ENCODE measurements around the gene C17orf67.

C17orf67 gene

GRCh38 chr17:56833809-56834379 lies at the start of gene C17orf67, which contains the start of gene DGKE:
Gene C17orf67 (minus strand): TSS chr17:56833920. CDS start chr17:56815810, 18,110 bp downstream.
Gene DGKE (plus strand): TSS chr17:56834151. CDS start chr17:56834796, 645 bp downstream.
- peak within 1 kb of the TSS; percentile 88 to 90 (median 90) for H3K4me3 Mint-ChIP-seq
- H3K27ac Mint-ChIP-seq = peak within 1 kb of the TSS in 2 of 3 experiments; percentile 37 to 50
- H3K9me3 Mint-ChIP-seq = no peaks in the 10 kb centered on the region
- peaks cover 28% of the 10 kb centered on the region for H3K4me1 Mint-ChIP-seq
- no peak for TF ChIP-seq CTCF (IDR thresholded peaks at IDR 0.05; ENCODE audit: unreplicated experiment in 3 of 3)
- peaks cover 10% of the 10 kb centered on the region for H3K27me3 Mint-ChIP-seq (ENCODE audit: low read depth)
- H3K36me3 Mint-ChIP-seq (ENCODE audit: low read depth) = peaks cover 17% of the 10 kb centered on the region

- Mint-ChIP-seq H3K36me3 (ENCODE audit: low read depth) (peaks cover 10% of the 10 kb centered on the region), H3K9me3 (peaks cover 12% of the 10 kb centered on the region), H3K27me3 (ENCODE audit: low read depth) (no peaks in the 10 kb centered on the region), H3K4me3 (no peak overlapping the region), H3K27ac (no peak overlapping the region), H3K4me1 (peaks cover 4% of the 10 kb centered on the region)
- no peak for TF ChIP-seq CTCF (IDR thresholded peaks at IDR 0.05; ENCODE audit: unreplicated experiment in 3 of 3)
Observed at GRCh38 chr17:56881685-56882295, 48.1 kb upstream of the C17orf67 start.

GRCh38 chr17:56880571-56880970 lies 46.9 kb upstream of the C17orf67 start:
- Mint-ChIP-seq H3K4me1 (peaks cover 4% of the 10 kb centered on the region), H3K36me3 (ENCODE audit: low read depth) (peaks cover 4% of the 10 kb centered on the region), H3K27ac (no peak overlapping the region), H3K9me3 (peaks cover 7% of the 10 kb centered on the region), H3K27me3 (ENCODE audit: low read depth) (no peaks in the 10 kb centered on the region), H3K4me3 (no peak overlapping the region)
- no peak for TF ChIP-seq CTCF (IDR thresholded peaks at IDR 0.05; ENCODE audit: unreplicated experiment in 3 of 3)

- Mint-ChIP-seq H3K9me3 (peaks cover 7% of the 10 kb centered on the region), H3K4me1 (peaks cover under 1% of the 10 kb centered on the region), H3K36me3 (ENCODE audit: low read depth) (peaks cover under 1% of the 10 kb centered on the region), H3K4me3 (no peak overlapping the region), H3K27ac (no peak overlapping the region), H3K27me3 (ENCODE audit: low read depth) (no peaks in the 10 kb centered on the region)
- TF ChIP-seq CTCF (IDR thresholded peaks at IDR 0.05; ENCODE audit: unreplicated experiment in 3 of 3) = no peak
Observed at GRCh38 chr17:56880133-56880532, 46.4 kb upstream of the C17orf67 start.

- no peaks in the 10 kb centered on the region for H3K36me3 Mint-ChIP-seq (ENCODE audit: low read depth)
- no peak overlapping the region for H3K27ac Mint-ChIP-seq
- H3K4me3 Mint-ChIP-seq = no peak overlapping the region
- no peaks in the 10 kb centered on the region for H3K27me3 Mint-ChIP-seq (ENCODE audit: low read depth)
- H3K9me3 Mint-ChIP-seq = peaks cover 7% of the 10 kb centered on the region
- no peaks in the 10 kb centered on the region for H3K4me1 Mint-ChIP-seq
- no peak for TF ChIP-seq CTCF (IDR thresholded peaks at IDR 0.05; ENCODE audit: unreplicated experiment in 3 of 3)
Observed at GRCh38 chr17:56879280-56879679, 45.6 kb upstream of the C17orf67 start.

GRCh38 chr17:56876766-56877179 lies 43.1 kb upstream of the C17orf67 start:
- H3K27ac Mint-ChIP-seq = no peak overlapping the region
- no peaks in the 10 kb centered on the region for H3K4me1 Mint-ChIP-seq
- no peaks in the 10 kb centered on the region for H3K36me3 Mint-ChIP-seq (ENCODE audit: low read depth)
- no peak overlapping the region for H3K4me3 Mint-ChIP-seq
- no peak for TF ChIP-seq CTCF (IDR thresholded peaks at IDR 0.05; ENCODE audit: unreplicated experiment in 3 of 3)
- no peaks in the 10 kb centered on the region for H3K27me3 Mint-ChIP-seq (ENCODE audit: low read depth)
- H3K9me3 Mint-ChIP-seq = peaks cover 7% of the 10 kb centered on the region
